ENCODE results near the gene ZNF830.

- TF ChIP-seq CTCF (IDR thresholded peaks at IDR 0.05) (no peak), POLR2A (IDR thresholded peaks at IDR 0.05) (no peak)
These were observed 27.3 kb downstream of the ZNF830 start for GRCh38 chr17:34988644-34989043.

Measured in tibial nerve (tissue), 3 donors.